ENCODE measurements around the gene ZRANB1. TPM values are rescaled to one million over a fixed set of nuclear protein-coding genes. Genes with fewer than 3 reads are reported as not detected.
A peak's percentile ranks its signal among the peaks of the same experiment; 100 is the strongest.

Gene ZRANB1
- total and polyA plus RNA-seq, 2 of the 13 experiments (the other 11 are each of a cell fraction or from before 2014, with no cell fraction given), result 10.3 to 19.6 TPM

GRCh38 chr10:124916585-124917427, 25.1 kb upstream of the ZRANB1 start (continued):
- peak; percentile 82; the same call in 1 of the 2 replicates for TF ChIP-seq ZBTB43 (CRISPR knock-in tag; conservative IDR thresholded peaks at IDR 0.05)
- TF ChIP-seq XRCC5 (optimal IDR thresholded peaks at IDR 0.05; ENCODE audit: low read length), result peak; percentile 79
- TF ChIP-seq THYN1 (CRISPR knock-in tag; IDR thresholded peaks at IDR 0.05; ENCODE audit: borderline replicate concordance, low read depth), result no peak
- TF ChIP-seq IRX3 (CRISPR knock-in tag; IDR thresholded peaks at IDR 0.05; ENCODE audit: borderline replicate concordance, low read depth), result peak; percentile 37; the same call in 1 of the 2 replicates
- TF ChIP-seq SAP130 (CRISPR knock-in tag; IDR thresholded peaks at IDR 0.05; ENCODE audit: low read depth), result peak; percentile 87
- TF ChIP-seq ZNF367 (CRISPR knock-in tag; IDR thresholded peaks at IDR 0.05; ENCODE audit: borderline replicate concordance), result 0 out of 2 replicates have a peak, but pooled peaks have one; percentile 32
- peak; percentile 49; the same call in 1 of the 2 replicates for TF ChIP-seq IRF9 (CRISPR knock-in tag; IDR thresholded peaks at IDR 0.05; ENCODE audit: borderline replicate concordance)
- no peak for TF ChIP-seq ZNF512B (CRISPR knock-in tag; IDR thresholded peaks at IDR 0.05; ENCODE audit: borderline replicate concordance)
- TF ChIP-seq ZSCAN22 (CRISPR knock-in tag; IDR thresholded peaks at IDR 0.05), result no peak
- no peak for TF ChIP-seq USF2 (IDR thresholded peaks at IDR 0.05; ENCODE audit: low read depth, low read length)
- TF ChIP-seq USF2 (CRISPR knock-in tag; IDR thresholded peaks at IDR 0.05; ENCODE audit: borderline replicate concordance), result 0 out of 2 replicates have a peak, but pooled peaks have one; percentile 24
- TF ChIP-seq MAFK (conservative IDR thresholded peaks at IDR 0.05 in 1 of 2, IDR thresholded peaks at IDR 0.05 in 1 of 2; ENCODE audit: low read length in 2 of 2), result no peak
- TF ChIP-seq TOPORS (CRISPR knock-in tag; IDR thresholded peaks at IDR 0.05), result 0 out of 2 replicates have a peak, but pooled peaks have one; percentile 72
- TF ChIP-seq ZNF766 (CRISPR knock-in tag; IDR thresholded peaks at IDR 0.05; ENCODE audit: borderline replicate concordance), result 0 out of 2 replicates have a peak, but pooled peaks have one; percentile 86
- peak; percentile 50; the same call in 1 of the 2 replicates for TF ChIP-seq ZBTB7B (CRISPR knock-in tag; IDR thresholded peaks at IDR 0.05)
- TF ChIP-seq ZNF772 (CRISPR knock-in tag; IDR thresholded peaks at IDR 0.05), result peak; percentile 87
- peak; percentile 60; the same call in 1 of the 2 replicates for TF ChIP-seq ERF (CRISPR knock-in tag; IDR thresholded peaks at IDR 0.05)
- peak; percentile 80 for TF ChIP-seq SALL1 (CRISPR knock-in tag; IDR thresholded peaks at IDR 0.05)
- peak; percentile 86 for TF ChIP-seq DRAP1 (CRISPR knock-in tag; IDR thresholded peaks at IDR 0.05)
- TF ChIP-seq ZSCAN29 (CRISPR knock-in tag; conservative IDR thresholded peaks at IDR 0.05), result no peak
- TF ChIP-seq MAX (IDR thresholded peaks at IDR 0.05), result peak; percentile 79

All from HepG2 (cell line).